HG03060 (cell line): Measurements from ENCODE around the gene SSMEM1.
"Not testable (repeated sequence)": the region's sequence is repeated elsewhere in the genome, so short reads cannot be mapped to it uniquely, and the experiment has no call there.

Experiments used
- ATAC-seq: cut with Tn5 transposase; IDR thresholded peaks from one replicate; pipeline ENCODE4 v1.9.1; 2021; ENCODE audit warnings: low read depth, moderate number of reproducible peaks; ENCODE audit not compliant: unreplicated experiment

The SSMEM1 gene

GRCh38 chr7:130243486-130243885 is 35.8 kb downstream of the SSMEM1 start:
- not testable (repeated sequence) for ATAC-seq

DNA sequence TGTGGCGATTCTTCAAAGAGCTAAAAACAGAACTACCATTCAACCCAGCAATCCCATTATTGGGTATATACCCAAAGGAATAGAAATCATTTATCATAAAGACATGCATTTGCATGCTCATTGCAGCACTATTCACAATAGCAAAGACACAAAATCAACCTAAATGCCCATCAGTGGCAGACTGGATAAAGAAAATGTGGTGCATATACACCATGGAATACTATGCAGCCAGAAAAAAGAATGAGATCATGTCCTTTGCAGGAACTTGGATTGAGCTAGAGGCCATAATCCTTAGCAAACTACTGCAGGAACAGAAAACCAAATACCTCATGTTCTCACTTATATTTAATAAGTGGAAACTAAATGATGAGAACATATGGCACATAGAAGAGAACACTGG is 38.8 kb downstream of the SSMEM1 start:
- ATAC-seq, result not testable (repeated sequence)

GRCh38 chr7:130248842-130249241 is 41.2 kb downstream of the SSMEM1 start:
- not testable (repeated sequence) for ATAC-seq

DNA sequence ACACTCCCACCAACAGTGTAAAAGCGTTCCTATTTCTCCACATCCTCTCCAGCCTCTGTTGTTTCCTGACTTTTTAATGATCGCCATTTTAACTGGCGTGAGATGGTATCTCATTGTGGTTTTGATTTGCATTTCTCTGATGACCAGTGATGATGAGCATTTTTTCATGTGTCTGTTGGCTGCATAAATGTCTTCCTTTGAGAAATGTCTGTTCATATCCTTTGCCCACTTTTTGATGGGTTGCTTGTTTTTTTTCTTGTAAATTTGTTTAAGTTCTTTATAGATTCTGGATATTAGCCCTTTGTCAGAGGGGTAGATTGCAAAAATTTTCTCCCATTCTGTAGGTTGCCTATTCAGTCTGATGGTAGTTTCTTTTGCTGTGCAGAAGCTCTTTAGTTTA is 42.0 kb downstream of the SSMEM1 start:
- ATAC-seq, result not testable (repeated sequence)

DNA sequence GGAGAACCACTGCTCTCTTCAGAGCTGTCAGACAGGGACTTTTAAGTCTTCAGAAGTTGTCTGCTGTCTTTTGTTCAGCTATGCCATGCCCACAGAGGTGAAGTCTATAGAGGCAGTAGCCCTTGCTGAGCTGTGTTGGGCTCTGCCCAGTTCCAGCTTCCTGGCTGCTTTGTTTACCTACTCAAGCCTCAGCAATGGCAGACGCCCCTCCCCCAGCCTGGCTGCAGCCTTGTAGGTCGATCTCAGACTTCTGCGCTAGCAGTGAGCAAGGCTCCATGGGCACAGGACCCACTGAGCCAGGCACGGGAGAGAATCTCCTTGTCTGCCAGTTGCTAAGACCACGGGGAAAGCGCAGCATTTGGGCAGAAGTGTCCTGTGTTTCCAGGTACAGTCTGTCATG is 46.9 kb downstream of the SSMEM1 start:
- ATAC-seq, result no peak

DNA sequence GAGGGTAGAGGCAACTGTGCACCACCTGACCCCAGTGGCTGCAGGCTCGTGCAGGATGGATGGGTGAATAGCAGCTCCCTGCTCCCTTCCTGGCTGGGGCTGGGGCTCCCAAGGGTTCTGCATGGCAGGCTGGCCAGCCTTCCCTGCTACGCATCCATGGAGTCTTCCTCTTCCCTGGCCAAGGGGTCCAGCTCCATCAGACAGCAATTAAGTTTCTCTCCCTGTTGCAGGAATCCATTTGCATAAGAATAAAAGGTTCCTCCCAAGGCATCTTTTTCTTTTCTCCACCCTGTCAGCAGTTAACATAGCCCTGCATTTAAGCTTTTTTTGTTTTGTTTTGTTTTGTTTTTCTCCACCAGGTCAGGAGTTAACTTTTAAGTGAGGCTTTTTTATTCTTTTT is 49.0 kb downstream of the SSMEM1 start:
- no peak for ATAC-seq

- ATAC-seq, result no peak
Measured at GRCh38 chr7:130258494-130259078, 50.9 kb downstream of the SSMEM1 start.

DNA sequence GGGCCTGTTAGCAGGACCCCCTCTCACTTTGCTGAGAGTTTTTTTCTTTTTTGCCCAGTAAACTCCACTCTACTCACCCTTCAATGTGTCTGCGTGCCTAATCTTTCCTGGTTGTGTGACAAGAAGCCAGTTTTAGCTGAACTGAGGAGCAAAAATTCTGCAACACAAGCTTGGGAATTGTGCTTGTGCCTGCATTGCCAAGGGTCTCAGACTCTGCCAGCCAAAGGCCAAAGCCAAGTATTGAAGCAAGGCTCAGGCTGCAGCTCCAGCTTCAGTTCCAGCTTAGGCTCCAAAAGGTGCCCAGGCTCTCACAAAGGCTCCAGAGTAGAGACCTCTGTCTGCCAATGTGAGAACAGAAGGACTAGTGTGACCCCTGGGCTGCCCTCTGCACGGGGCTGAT is 54.8 kb downstream of the SSMEM1 start:
- no peak for ATAC-seq

GRCh38 chr7:130263130-130263529 is 55.5 kb downstream of the SSMEM1 start:
- ATAC-seq, result no peak
